Neutrophil (primary cell): ENCODE measurements around the gene VSTM2L.

Experiments used
- H3K27ac ChIP-seq: fragments of 200-600 bp; sonication (generic); 2 replicates; pipeline ENCODE4 v1.5.1; 2016; ENCODE audit warnings: mild to moderate bottlenecking, moderate library complexity
- H3K27me3 ChIP-seq: fragments of 200-600 bp; sonication (generic); 2 replicates; pipeline ENCODE4 v1.6.0; 2016; ENCODE audit warnings: mild to moderate bottlenecking
- H3K36me3 ChIP-seq: fragments of 200-600 bp; sonication (generic); 2 replicates; pipeline ENCODE4 v1.5.1; 2017
- H3K4me1 ChIP-seq, 2 experiments: fragments of 200-600 bp in 1 of 2; sonication (generic) in 1 of 2; 1 replicate in 1 of 2; 2 replicates in 1 of 2; pipeline versions ENCODE4 v1.5.1 to v1.6.1; 2013 to 2016; ENCODE audit warnings: low read depth in 1 of 2, low read length in 1 of 2, mild to moderate bottlenecking in 1 of 2, moderate library complexity in 1 of 2; ENCODE audit not compliant: control insufficient read depth in 1 of 2, insufficient read depth in 1 of 2
- H3K4me3 ChIP-seq, 2 experiments: fragments of 200-600 bp in 1 of 2; sonication (generic) in 1 of 2; 1 replicate in 1 of 2; 2 replicates in 1 of 2; pipeline ENCODE4 v1.5.1; 2013 to 2016; ENCODE audit warnings: low read depth in 1 of 2, low read length in 1 of 2, mild to moderate bottlenecking in 1 of 2, moderate library complexity in 1 of 2
- H3K9me3 ChIP-seq: fragments of 200-600 bp; sonication (generic); 2 replicates; pipeline ENCODE4 v1.5.1; 2016
- TF ChIP-seq, protein P1 (sequence below): fragments of 200-600 bp; sonication (generic); IDR thresholded peaks from 2 replicates; pipeline ENCODE4 v1.5.1; 2016; ENCODE audit warnings: antibody characterized with exemption

The VSTM2L gene

DNA sequence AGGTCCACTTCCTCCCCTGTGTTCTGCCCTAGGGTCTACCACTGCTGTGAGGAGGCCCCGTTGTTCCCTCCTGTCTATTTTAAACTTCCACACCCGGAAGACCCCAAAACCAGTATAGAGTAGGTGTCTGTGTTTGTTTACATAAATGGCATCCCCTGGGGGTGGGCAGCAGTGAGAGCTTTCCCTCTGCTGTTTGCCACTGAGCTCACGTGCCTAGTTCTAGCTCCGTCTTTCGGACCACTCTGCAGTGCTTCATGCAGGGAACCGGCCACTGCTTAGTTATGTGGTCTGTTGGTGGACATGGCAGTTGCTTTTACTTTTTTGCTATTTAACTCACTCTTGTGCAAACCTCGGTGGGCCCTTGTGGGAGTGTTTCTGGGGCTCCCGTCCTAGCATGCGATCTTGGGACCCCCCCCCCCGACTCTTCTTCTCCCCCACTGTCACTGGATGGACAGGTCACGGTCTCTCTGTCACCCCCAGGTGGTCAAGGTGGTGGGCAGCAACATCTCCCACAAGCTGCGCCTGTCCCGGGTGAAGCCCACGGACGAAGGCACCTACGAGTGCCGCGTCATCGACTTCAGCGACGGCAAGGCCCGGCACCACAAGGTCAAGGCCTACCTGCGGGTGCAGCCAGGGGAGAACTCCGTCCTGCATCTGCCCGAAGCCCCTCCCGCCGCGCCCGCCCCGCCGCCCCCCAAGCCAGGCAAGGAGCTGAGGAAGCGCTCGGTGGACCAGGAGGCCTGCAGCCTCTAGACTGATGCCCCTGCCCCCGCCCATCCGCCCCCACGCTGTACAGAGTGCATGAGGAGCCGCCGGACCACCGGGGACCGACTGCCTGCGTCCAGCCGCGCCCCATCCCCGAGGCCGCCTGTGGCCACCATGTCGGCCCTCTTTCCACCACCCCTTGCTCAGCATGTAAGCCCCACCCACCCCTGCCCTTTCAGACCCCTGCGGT, 40.9 kb downstream of the VSTM2L start:
- Histone ChIP-seq H3K4me1 (no peaks in the 10 kb centered on the region), H3K27me3 (no peaks in the 10 kb centered on the region), H3K27ac (no peak overlapping the region), H3K9me3 (no peaks in the 10 kb centered on the region), H3K4me3 (no peak overlapping the region), H3K36me3 (no peaks in the 10 kb centered on the region)
- TF ChIP-seq, protein P1, sequence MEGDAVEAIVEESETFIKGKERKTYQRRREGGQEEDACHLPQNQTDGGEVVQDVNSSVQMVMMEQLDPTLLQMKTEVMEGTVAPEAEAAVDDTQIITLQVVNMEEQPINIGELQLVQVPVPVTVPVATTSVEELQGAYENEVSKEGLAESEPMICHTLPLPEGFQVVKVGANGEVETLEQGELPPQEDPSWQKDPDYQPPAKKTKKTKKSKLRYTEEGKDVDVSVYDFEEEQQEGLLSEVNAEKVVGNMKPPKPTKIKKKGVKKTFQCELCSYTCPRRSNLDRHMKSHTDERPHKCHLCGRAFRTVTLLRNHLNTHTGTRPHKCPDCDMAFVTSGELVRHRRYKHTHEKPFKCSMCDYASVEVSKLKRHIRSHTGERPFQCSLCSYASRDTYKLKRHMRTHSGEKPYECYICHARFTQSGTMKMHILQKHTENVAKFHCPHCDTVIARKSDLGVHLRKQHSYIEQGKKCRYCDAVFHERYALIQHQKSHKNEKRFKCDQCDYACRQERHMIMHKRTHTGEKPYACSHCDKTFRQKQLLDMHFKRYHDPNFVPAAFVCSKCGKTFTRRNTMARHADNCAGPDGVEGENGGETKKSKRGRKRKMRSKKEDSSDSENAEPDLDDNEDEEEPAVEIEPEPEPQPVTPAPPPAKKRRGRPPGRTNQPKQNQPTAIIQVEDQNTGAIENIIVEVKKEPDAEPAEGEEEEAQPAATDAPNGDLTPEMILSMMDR = no peak

DNA sequence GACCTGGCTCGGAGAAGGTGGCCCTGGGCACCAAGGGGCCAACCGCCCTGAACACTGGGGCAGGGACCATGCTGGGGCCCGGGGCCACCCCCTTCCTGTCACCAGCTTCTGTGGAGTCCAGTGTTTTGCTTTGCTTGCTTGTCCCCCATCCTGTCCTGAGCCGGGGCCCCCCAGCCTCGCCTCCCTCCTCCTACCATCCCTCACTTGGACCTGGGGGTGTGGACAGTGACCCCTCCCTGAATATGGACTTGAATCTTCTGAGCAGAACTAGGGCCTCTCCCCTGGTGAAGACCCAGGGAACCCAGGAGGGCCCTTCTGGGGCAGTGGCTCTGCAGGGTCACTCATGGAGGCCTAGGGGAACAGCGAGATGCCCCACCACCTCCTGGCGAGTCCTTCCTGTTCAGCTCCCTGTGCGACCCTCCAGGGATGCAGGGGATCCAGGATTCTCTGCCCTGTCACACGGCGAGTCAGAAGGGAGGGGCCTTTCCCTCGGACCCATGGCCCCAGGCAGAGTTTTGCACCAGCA, 41.6 kb downstream of the VSTM2L start:
- no peaks in the 10 kb centered on the region for H3K4me1 ChIP-seq
- no peaks in the 10 kb centered on the region for H3K27me3 ChIP-seq
- TF ChIP-seq, protein P1 = no peak
- no peaks in the 10 kb centered on the region for H3K36me3 ChIP-seq
- H3K4me3 ChIP-seq = no peak overlapping the region
- H3K27ac ChIP-seq = no peak overlapping the region
- H3K9me3 ChIP-seq = no peaks in the 10 kb centered on the region

DNA sequence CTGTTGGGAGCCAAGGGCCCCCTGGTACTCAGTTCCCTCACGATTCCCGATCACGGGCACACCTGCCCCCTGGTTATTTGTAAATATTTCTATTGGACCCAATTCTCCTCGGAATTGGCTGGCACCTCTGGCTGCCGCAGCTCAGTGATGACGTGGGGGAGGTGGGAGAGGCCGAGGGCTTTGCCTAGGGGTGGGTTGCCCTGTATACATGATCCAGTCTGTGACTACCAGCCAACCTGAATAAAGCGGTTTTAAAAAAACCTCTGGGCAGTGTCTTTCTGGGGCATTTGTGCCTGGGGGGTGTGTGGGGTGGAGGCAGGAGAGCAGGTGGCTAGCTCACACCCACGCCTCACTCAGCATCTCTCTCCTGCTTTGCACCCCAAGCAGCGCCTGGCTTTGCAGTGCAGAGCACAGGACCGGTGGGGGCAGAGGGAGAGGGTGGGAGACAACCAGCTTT, 42.2 kb downstream of the VSTM2L start:
- Histone ChIP-seq H3K9me3 (no peaks in the 10 kb centered on the region), H3K4me1 (no peaks in the 10 kb centered on the region), H3K36me3 (no peaks in the 10 kb centered on the region), H3K4me3 (no peak overlapping the region), H3K27me3 (no peaks in the 10 kb centered on the region), H3K27ac (no peak overlapping the region)
- TF ChIP-seq, protein P1 = no peak

DNA sequence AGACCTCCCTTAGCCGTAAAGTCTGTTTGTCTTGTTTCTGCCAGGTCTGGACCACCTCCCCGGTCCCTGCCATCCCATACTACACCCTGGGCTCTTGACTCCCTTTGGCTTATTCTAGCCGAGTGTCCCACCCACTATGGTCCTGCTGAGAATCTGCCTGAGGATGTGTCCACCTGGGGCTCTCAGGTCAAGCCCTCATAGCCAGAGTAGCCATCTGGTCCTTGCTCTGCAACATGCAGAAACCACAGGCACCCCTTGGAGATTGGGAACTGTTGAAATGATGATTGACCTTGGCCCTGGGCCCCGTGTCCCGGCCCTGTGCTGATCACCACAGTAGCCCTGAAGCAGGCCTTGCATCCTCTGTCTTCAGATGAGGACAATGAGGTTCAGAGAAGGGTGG, 44.0 kb downstream of the VSTM2L start:
- TF ChIP-seq, protein P1 = no peak
- H3K4me1 ChIP-seq = no peaks in the 10 kb centered on the region
- no peaks in the 10 kb centered on the region for H3K9me3 ChIP-seq
- no peak overlapping the region for H3K27ac ChIP-seq
- no peaks in the 10 kb centered on the region for H3K36me3 ChIP-seq
- no peaks in the 10 kb centered on the region for H3K27me3 ChIP-seq
- no peak overlapping the region for H3K4me3 ChIP-seq

DNA sequence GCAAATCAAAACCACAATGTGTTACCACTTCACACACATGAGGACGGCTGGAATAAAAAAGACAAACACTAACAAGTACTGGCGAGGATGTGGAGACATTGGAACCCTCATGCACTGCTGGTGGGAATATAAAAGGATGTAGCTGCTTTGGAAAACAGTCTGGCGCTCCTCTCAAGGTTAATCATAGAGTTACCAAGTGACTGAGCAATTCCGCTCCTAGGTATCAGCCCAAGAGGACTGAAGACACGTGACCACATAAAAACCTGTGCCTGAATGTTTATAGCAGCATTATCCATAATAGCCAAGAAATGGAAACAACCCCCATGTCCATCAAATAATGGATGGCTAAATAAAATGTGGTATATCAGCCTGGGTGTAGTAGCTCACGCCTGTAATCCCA, 45.0 kb downstream of the VSTM2L start:
- no peaks in the 10 kb centered on the region for H3K9me3 ChIP-seq

More for the DNA sequence above, 45.0 kb downstream of the VSTM2L start:
- Histone ChIP-seq H3K4me1 (no peaks in the 10 kb centered on the region), H3K36me3 (no peaks in the 10 kb centered on the region), H3K27ac (no peak overlapping the region), H3K4me3 (no peak overlapping the region), H3K27me3 (no peaks in the 10 kb centered on the region)
- TF ChIP-seq, protein P1 = no peak
